Inferior parietal cortex (tissue), 1 donor: ENCODE data around the gene FIBP.

ENCODE experiments used
- DNase-seq: peaks from one replicate; pipeline ENCODE4 v3.0.0-alpha.2; 2016; ENCODE audit errors: extremely low spot score

FIBP gene

GRCh38 chr11:65844231-65844872 lies 43.9 kb downstream of the FIBP start:
- DNase-seq, result no peak

GRCh38 chr11:65843811-65844210 lies 44.5 kb downstream of the FIBP start:
- DNase-seq, result no peak

DNA sequence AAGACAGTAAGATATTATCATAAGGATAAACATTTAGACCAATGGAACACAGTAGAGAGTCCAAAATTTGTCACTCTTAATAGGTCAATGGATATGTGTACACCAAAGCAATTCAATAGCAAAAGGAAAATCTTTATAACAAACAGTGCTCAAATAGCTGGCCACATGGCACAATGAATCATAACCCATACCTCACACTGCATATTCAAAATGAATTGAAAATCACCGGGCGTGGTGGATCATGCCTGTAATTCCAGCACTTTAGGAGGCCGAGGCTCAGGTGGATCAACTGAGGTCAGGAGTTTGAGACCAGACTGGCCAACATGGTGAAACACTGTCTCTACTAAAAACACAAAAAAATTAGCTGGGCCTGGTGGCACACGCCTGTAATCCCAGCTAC lies 46.1 kb downstream of the FIBP start:
- no peak for DNase-seq

DNA sequence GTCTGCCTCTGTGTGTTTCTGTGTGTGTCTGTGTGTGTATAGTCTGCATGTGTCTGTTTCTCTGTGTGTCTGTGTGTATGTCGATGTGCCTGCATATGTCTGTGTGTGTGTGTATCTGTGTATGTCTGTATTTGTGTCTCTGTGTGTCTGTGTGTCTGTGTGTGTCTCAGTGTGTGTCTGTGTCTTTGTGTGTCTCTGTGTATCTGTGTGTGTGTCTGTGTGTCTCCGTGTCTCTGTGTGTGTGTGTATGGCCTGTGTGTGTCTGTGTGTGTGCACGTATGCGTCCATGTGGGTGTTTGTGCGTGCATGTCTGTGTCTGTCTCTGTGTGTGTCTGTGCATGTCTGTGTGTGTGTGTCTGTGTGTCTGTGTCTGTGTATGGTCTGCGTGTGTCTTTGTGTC lies 54.1 kb downstream of the FIBP start:
- DNase-seq, result no peak
